PC-9 (cell line): ENCODE data around the gene TMPRSS7. TPM values are rescaled to one million over a fixed set of nuclear protein-coding genes. Genes with fewer than 3 reads are reported as not detected.

Source experiments
- BruUV-seq: library from RNA; stranded (reverse); fragments of 400-500 nt; replicated peaks from 2 replicates; lab custom pipeline; 2021; lab: Mats Ljungman, UMichigan
- CTCF ChIA-PET: fragments of 300-600 bp; sonication (Branson Sonifier 250); formaldehyde crosslinking; loops from one replicate; lab custom pipeline; 2022; ENCODE audit warnings: antibody characterized with exemption; lab: Charles Lee
- POLR2A ChIA-PET: fragments of 300-600 bp; sonication (Branson Sonifier 250); formaldehyde crosslinking; loops from one replicate; lab custom pipeline; 2022; ENCODE audit warnings: antibody characterized with exemption; ENCODE audit not compliant: unreplicated experiment; lab: Charles Lee
- DNase-seq, 2 experiments: peaks; one replicate each; pipeline versions ENCODE4 v3.0.0 to v3.0.0-alpha.2; 2015 to 2022; ENCODE audit warnings: mixed read lengths in 1 of 2
- H2AFZ ChIP-seq: fragments of 200-600 bp; sonication (generic); 2 replicates; pipeline ENCODE4 v1.8.1; 2017; ENCODE audit warnings: antibody characterized with exemption
- H3F3A ChIP-seq: fragments of 200-600 bp; sonication (generic); 2 replicates; pipeline ENCODE4 v1.8.1; 2017; ENCODE audit warnings: antibody characterized with exemption, mild to moderate bottlenecking, low read depth; ENCODE audit not compliant: insufficient read depth
- H3K27ac ChIP-seq: fragments of 200-600 bp; sonication (generic); 2 replicates; pipeline ENCODE4 v1.6.1; 2016; ENCODE audit warnings: mixed run types
- H3K27me3 ChIP-seq: fragments of 200-600 bp; sonication (generic); 2 replicates; pipeline ENCODE4 v1.6.1; 2016; ENCODE audit warnings: low read depth, mixed run types; ENCODE audit not compliant: insufficient read depth
- H3K36me3 ChIP-seq: fragments of 200-600 bp; sonication (generic); 2 replicates; pipeline ENCODE4 v1.6.1; 2016; ENCODE audit warnings: low read depth, mixed run types
- H3K4me1 ChIP-seq: fragments of 200-600 bp; sonication (generic); replicated peaks from 2 replicates; pipeline ENCODE4 v1.6.1; 2016; ENCODE audit warnings: mixed run types; ENCODE audit not compliant: insufficient read depth
- H3K4me2 ChIP-seq: fragments of 200-600 bp; sonication (generic); 2 replicates; pipeline ENCODE4 v1.6.1; 2017; ENCODE audit warnings: mixed run types
- H3K4me3 ChIP-seq: fragments of 200-600 bp; sonication (generic); 2 replicates; pipeline ENCODE4 v1.6.1; 2016; ENCODE audit warnings: mixed run types
- H3K79me2 ChIP-seq: fragments of 200-600 bp; sonication (generic); 2 replicates; pipeline ENCODE4 v1.6.1; 2017; ENCODE audit warnings: low read depth, mixed run types
- H3K9me2 ChIP-seq: fragments of 200-600 bp; sonication (generic); 2 replicates; pipeline ENCODE4 v1.8.1; 2017; ENCODE audit warnings: mild to moderate bottlenecking; ENCODE audit not compliant: insufficient read depth
- H3K9me3 ChIP-seq: fragments of 200-600 bp; sonication (generic); 2 replicates; pipeline ENCODE4 v1.8.1; 2016; ENCODE audit warnings: low read depth; ENCODE audit not compliant: insufficient read depth
- H4K20me1 ChIP-seq: fragments of 200-600 bp; sonication (generic); 2 replicates; pipeline ENCODE4 v1.8.1; 2017; ENCODE audit not compliant: insufficient read depth
- EZH2 ChIP-seq: fragments of 200-600 bp; sonication (generic); IDR thresholded peaks from 2 replicates; pipeline ENCODE4 v1.8.0; 2017; ENCODE audit warnings: antibody characterized with exemption, low read depth
- intact Hi-C: fragments of 100-400 bp; cut with micrococcal nuclease; formaldehyde crosslinking; loops from one replicate; pipeline ENCODE4 v1.10.0; 2022; ENCODE audit not compliant: unreplicated experiment
- total RNA-seq: library from RNA; stranded (reverse); gene quantifications from 2 replicates; pipeline ENCODE4 v1.2.3, GENCODE V29; 2021
- TF ChIP-seq, protein P1 (sequence below): fragments of 200-600 bp; sonication (generic); conservative IDR thresholded peaks from 2 replicates; pipeline ENCODE4 v1.6.1; 2017; ENCODE audit warnings: mixed run types, antibody characterized with exemption, mild to moderate bottlenecking, moderate library complexity

TMPRSS7 gene
- total RNA-seq, 1 experiment from 2014 or later, result not detected

DNA sequence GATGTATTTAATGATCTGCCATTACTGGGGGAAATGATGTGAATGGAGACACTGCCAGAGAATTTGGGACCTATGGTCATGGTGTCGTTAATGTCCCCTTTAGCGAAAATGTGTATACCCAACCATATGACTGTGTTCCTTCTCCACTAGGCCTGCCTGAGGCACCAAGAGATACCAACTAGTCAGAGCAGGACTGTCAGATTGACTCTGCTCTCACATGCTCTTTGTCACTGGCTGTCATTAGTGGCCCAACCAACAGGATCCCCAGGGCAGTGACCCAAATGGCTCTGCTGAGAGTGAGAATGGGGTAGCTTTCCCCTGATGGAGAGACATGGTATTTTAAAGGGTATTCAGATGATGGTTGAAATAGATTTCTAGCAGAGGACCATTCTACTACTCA is 33.0 kb upstream of the TMPRSS7 start:
- no peak for DNase-seq
- H3K4me1 ChIP-seq, result peaks cover 15% of the 10 kb centered on the region; the same call in 1 of the 2 replicates
- H4K20me1 ChIP-seq, result no peaks in the 10 kb centered on the region
- no peak overlapping the region for H3K4me3 ChIP-seq
- H3K27ac ChIP-seq, result no peak overlapping the region
- CTCF ChIA-PET, result interaction anchor here (1.0 kb wide), 1 partner anchor 12 kb away, joined by 4 read pairs; no protein-coding TSS in a partner anchor
- peaks cover 4% of the 10 kb centered on the region; the same call in 1 of the 2 replicates for H3K9me3 ChIP-seq
- no peaks in the 10 kb centered on the region for H3F3A ChIP-seq
- intact Hi-C loops, result no loop called here
- TF ChIP-seq, protein P1, sequence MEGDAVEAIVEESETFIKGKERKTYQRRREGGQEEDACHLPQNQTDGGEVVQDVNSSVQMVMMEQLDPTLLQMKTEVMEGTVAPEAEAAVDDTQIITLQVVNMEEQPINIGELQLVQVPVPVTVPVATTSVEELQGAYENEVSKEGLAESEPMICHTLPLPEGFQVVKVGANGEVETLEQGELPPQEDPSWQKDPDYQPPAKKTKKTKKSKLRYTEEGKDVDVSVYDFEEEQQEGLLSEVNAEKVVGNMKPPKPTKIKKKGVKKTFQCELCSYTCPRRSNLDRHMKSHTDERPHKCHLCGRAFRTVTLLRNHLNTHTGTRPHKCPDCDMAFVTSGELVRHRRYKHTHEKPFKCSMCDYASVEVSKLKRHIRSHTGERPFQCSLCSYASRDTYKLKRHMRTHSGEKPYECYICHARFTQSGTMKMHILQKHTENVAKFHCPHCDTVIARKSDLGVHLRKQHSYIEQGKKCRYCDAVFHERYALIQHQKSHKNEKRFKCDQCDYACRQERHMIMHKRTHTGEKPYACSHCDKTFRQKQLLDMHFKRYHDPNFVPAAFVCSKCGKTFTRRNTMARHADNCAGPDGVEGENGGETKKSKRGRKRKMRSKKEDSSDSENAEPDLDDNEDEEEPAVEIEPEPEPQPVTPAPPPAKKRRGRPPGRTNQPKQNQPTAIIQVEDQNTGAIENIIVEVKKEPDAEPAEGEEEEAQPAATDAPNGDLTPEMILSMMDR, result no peak
- TF ChIP-seq EZH2, result no peak
- no TSS peak for BruUV-seq
- no peaks in the 10 kb centered on the region for H3K79me2 ChIP-seq
- POLR2A ChIA-PET, result interaction anchor here (0.7 kb wide), 1 partner anchor 64 kb away, joined by 6 read pairs; no protein-coding TSS in a partner anchor
- H2AFZ ChIP-seq, result no peak overlapping the region
- H3K36me3 ChIP-seq, result no peaks in the 10 kb centered on the region
- no peaks in the 10 kb centered on the region for H3K9me2 ChIP-seq
- no peaks in the 10 kb centered on the region for H3K27me3 ChIP-seq
- H3K4me2 ChIP-seq, result no peak overlapping the region

DNA sequence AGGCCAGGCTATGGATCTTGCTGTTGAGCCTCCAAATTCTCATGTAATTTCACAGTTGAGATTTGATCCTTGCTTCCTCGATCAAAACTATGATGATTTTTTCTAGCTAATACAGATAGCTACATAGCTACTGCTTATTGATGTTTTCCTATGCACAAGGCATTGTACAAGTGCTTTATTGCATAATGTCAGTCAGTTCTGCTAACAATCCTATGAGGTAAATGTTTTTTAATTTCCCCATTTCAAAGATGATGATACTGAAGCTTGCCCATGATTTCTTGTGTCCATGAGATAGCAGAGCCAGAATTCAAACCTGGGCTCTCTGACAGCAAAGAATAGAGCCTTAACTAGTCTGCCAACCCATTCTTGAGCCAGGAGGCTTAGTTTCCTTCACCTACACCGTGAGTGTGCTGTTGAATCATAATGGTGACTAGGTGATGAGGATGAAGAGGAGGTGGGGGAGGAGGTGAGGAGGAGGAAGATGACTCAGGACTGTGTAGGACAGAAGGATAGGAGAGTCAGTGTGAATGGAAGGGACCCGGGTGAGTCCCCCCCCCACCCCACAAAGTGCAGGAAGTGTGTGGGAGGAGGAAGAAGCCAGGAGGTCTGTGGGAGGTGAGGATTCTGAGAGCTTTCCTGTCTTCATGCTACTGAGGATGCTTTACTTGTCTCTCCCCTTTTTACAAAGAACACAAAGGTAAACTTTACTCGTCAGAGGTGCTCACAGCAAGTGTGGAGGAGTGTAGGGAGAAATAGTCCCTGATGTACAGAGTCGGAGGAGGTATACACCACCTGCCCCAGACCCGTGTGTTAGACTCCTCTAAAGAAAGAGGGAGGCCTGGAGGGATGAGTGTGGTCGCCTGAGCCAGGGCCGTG is 32.2 kb upstream of the TMPRSS7 start:
- CTCF ChIA-PET, result interaction anchor here (1.0 kb wide), 1 partner anchor 11 kb away, joined by 4 read pairs; no protein-coding TSS in a partner anchor
- Histone ChIP-seq H3F3A (no peaks in the 10 kb centered on the region), H3K27me3 (no peaks in the 10 kb centered on the region), H3K36me3 (no peaks in the 10 kb centered on the region), H3K4me1 (peaks cover 15% of the 10 kb centered on the region; the same call in 1 of the 2 replicates), H3K9me2 (no peaks in the 10 kb centered on the region), H3K9me3 (peaks cover 4% of the 10 kb centered on the region; the same call in 1 of the 2 replicates), H2AFZ (no peak overlapping the region; the same call in 1 of the 2 replicates), H3K79me2 (no peaks in the 10 kb centered on the region), H3K4me2 (no peak overlapping the region), H3K4me3 (no peak overlapping the region), H3K27ac (no peak overlapping the region), H4K20me1 (no peaks in the 10 kb centered on the region)
- TF ChIP-seq, protein P1, result no peak
- TF ChIP-seq EZH2, result no peak
- DNase-seq, result peak in 1 of 2 experiments; percentile 37
- POLR2A ChIA-PET, result interaction anchor here (0.6 to 0.7 kb wide), 2 partner anchors 24 to 65 kb away, joined by 3 to 6 read pairs; no protein-coding TSS in a partner anchor
- intact Hi-C loops, result no loop called here
- BruUV-seq, result no TSS peak

DNA sequence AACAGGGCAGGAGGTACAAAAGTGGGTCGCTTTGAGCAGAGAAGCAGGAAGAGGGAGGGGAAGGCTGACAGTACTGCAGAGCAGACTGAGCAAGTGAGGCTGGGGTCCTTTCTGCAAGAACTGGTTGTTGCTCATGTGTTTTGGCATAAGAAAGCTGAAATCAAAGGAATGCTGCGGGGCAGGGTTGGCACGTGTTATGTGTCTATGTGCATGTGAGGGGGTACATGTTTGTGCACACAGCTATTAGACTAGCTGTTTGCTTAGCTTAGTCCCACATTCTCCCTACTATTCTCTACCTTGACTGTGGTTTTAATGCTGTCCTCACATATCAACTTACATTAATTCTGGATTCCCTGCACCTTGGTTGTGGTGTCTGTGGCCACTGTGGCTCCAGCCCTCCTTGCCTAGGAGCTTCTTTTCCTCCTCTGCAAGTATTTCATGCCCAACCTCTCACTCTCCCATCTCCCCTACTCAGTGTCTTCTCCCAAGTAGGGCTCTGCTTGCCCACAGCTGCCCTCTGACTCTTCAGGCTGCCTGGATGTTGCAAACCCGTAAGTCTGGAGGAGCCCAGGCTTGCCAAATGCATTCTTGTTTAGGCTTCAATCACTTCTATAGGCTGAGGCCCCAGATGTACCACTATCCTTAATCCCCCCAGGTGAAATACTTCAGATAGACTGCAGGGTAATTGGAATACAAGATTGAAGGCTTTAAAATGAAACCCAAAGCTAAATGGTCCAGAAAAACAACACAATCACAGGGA is 31.0 kb upstream of the TMPRSS7 start:
- no peak for DNase-seq
- CTCF ChIA-PET, result interaction anchor here (1.6 kb wide), 1 partner anchor 14 kb away, joined by 5 read pairs; no protein-coding TSS in a partner anchor
- no TSS peak for BruUV-seq
- Histone ChIP-seq H2AFZ (no peak overlapping the region), H3K4me3 (no peak overlapping the region), H3K36me3 (no peaks in the 10 kb centered on the region), H3K4me1 (peaks cover 15% of the 10 kb centered on the region; the same call in 1 of the 2 replicates), H3K27ac (no peak overlapping the region), H3K27me3 (no peaks in the 10 kb centered on the region), H3K79me2 (no peaks in the 10 kb centered on the region), H3F3A (no peaks in the 10 kb centered on the region), H4K20me1 (no peaks in the 10 kb centered on the region), H3K4me2 (no peak overlapping the region), H3K9me2 (no peaks in the 10 kb centered on the region), H3K9me3 (no peaks in the 10 kb centered on the region)
- POLR2A ChIA-PET, result interaction anchor here (0.7 kb wide), 1 partner anchor 113 kb away, joined by 7 read pairs; no protein-coding TSS in a partner anchor
- intact Hi-C loops, result no loop called here
- no peak for TF ChIP-seq EZH2
